HCT116 (cell line): Measurements from ENCODE around the gene ZBTB17. TPM values are rescaled to one million over a fixed set of nuclear protein-coding genes. Genes with fewer than 3 reads are reported as not detected.

Source experiments
- ATAC-seq: fragments of 200-7000 bp; cut with Tn5 transposase; 2 replicates; pipeline ENCODE4 v1.9.1; 2020; ENCODE audit warnings: mild to moderate bottlenecking, moderate library complexity
- BruUV-seq: library from RNA; stranded (reverse); fragments of 400-500 nt; replicated peaks from 2 replicates; lab custom pipeline; 2021; lab: Mats Ljungman, UMichigan
- CTCF ChIA-PET: fragments of 300-600 bp; sonication (Branson Sonifier 250); formaldehyde crosslinking; loops from one replicate; lab custom pipeline; 2021; ENCODE audit warnings: antibody characterized with exemption; lab: Charles Lee
- POLR2A ChIA-PET: fragments of 300-600, 350-600 bp; sonication (Branson Sonifier 250); formaldehyde crosslinking; loops from one replicate; lab custom pipeline; 2021; ENCODE audit warnings: antibody characterized with exemption; lab: Charles Lee
- RAD21 ChIA-PET, 2 experiments: fragments of 300-600 bp; sonication (Branson Sonifier 250); formaldehyde crosslinking; loops; one replicate each; lab custom pipeline; 2023; ENCODE audit warnings: low total read pairs in 2 of 2; ENCODE audit not compliant: uncharacterized antibody in 2 of 2, unreplicated experiment in 2 of 2, low non-redundant PET in 1 of 2; lab: Charles Lee
- DNase-seq: peaks from one replicate; pipeline ENCODE4 v3.0.0-alpha.2; 2010; ENCODE audit warnings: low read depth, low spot score
- H2AFZ ChIP-seq: fragments of 200-600 bp; shearing (Covaris generic), sonication (generic); 2 replicates; pipeline ENCODE4 v1.6.1; 2017; ENCODE audit warnings: low read depth, mixed run types, mixed read lengths, antibody characterized with exemption, low read length; ENCODE audit not compliant: poor library complexity, severe bottlenecking
- H3K27ac ChIP-seq: 2 replicates; pipeline ENCODE4 v1.5.1; 2012; ENCODE audit warnings: low read depth, low read length
- H3K27me3 ChIP-seq: fragments of 200-600 bp; sonication (generic); 2 replicates; pipeline ENCODE4 v1.6.1; 2016; ENCODE audit warnings: mixed run types, low read length, mixed read lengths; ENCODE audit not compliant: insufficient read depth
- H3K36me3 ChIP-seq, 2 experiments: fragments of 200-500 bp in 1 of 2; fragments of 200-600 bp in 1 of 2; sonication (Bioruptor generic) in 1 of 2; sonication (generic) in 1 of 2; 2 replicates each; pipeline versions ENCODE4 v1.5.1 to v1.6.1; 2014 to 2016; ENCODE audit warnings: low read length in 2 of 2, inconsistent platforms in 1 of 2, mixed read lengths in 1 of 2, mixed run types in 1 of 2; ENCODE audit not compliant: insufficient read depth in 2 of 2, control insufficient read depth in 1 of 2
- H3K4me1 ChIP-seq, 2 experiments: fragments of 200-600 bp in 1 of 2; sonication (generic) in 1 of 2; 2 replicates each; pipeline versions ENCODE4 v1.5.1 to v1.6.1; 2012 to 2017; ENCODE audit warnings: low read length in 2 of 2, inconsistent platforms in 1 of 2, mild to moderate bottlenecking in 1 of 2, mixed read lengths in 1 of 2, mixed run types in 1 of 2, moderate library complexity in 1 of 2; ENCODE audit not compliant: insufficient read depth in 2 of 2, control insufficient read depth in 1 of 2
- H3K4me2 ChIP-seq: fragments of 200-600 bp; sonication (generic); 2 replicates; pipeline ENCODE4 v1.6.1; 2017; ENCODE audit warnings: mixed run types, low read length, mixed read lengths
- H3K4me3 ChIP-seq, 2 experiments: fragments of 200-600 bp in 1 of 2; sonication (generic) in 1 of 2; replicated peaks in 1 of 2; 2 replicates each; pipeline ENCODE4 v1.5.1; 2011 to 2016; ENCODE audit warnings: low read length in 2 of 2, control low read depth in 1 of 2, low read depth in 1 of 2, mild to moderate bottlenecking in 1 of 2, mixed read lengths in 1 of 2, mixed run types in 1 of 2
- H3K79me2 ChIP-seq: fragments of 200-600 bp; sonication (generic); 2 replicates; pipeline ENCODE4 v1.6.1; 2017; ENCODE audit warnings: mild to moderate bottlenecking, mixed run types, low read length, moderate library complexity, mixed read lengths; ENCODE audit not compliant: insufficient read depth
- H3K9ac ChIP-seq: fragments of 200-600 bp; sonication (generic); 2 replicates; pipeline ENCODE4 v1.6.1; 2016; ENCODE audit warnings: low read length, mixed read lengths
- H3K9me2 ChIP-seq: fragments of 200-600 bp; sonication (generic), shearing (Covaris generic); 2 replicates; pipeline ENCODE4 v1.6.1; 2017; ENCODE audit warnings: mixed run types, mild to moderate bottlenecking, moderate library complexity; ENCODE audit not compliant: insufficient read depth
- H3K9me3 ChIP-seq, 2 experiments: fragments of 200-500 bp in 1 of 2; fragments of 200-600 bp in 1 of 2; sonication (Bioruptor generic) in 1 of 2; sonication (generic) in 1 of 2; 2 replicates each; pipeline ENCODE4 v1.6.1; 2014 to 2017; ENCODE audit warnings: low read length in 2 of 2, mixed read lengths in 2 of 2, inconsistent platforms in 1 of 2, low read depth in 1 of 2, mild to moderate bottlenecking in 1 of 2, mixed run types in 1 of 2, moderate library complexity in 1 of 2; ENCODE audit not compliant: control insufficient read depth in 1 of 2, insufficient read depth in 1 of 2
- H4K20me1 ChIP-seq: fragments of 200-600 bp; sonication (generic), shearing (Covaris generic); 2 replicates; pipeline ENCODE4 v1.6.1; 2017; ENCODE audit warnings: mixed run types, mild to moderate bottlenecking, moderate library complexity; ENCODE audit not compliant: insufficient read depth
- EZH2 ChIP-seq: fragments of 200-600 bp; sonication (generic); IDR thresholded peaks from 2 replicates; pipeline ENCODE4 v1.6.1; 2017; ENCODE audit warnings: antibody characterized with exemption, mixed run types
- JUND ChIP-seq: IDR thresholded peaks from 2 replicates; pipeline ENCODE4 v1.6.1; 2012
- MAX ChIP-seq: IDR thresholded peaks from 2 replicates; pipeline ENCODE4 v1.6.1; 2012
- POLR2A ChIP-seq: IDR thresholded peaks from 2 replicates; pipeline ENCODE4 v1.7.0; 2011; ENCODE audit warnings: borderline replicate concordance; ENCODE audit not compliant: insufficient read depth, insufficient read length; ENCODE audit errors: extremely low read depth
- POLR2AphosphoS5 ChIP-seq: IDR thresholded peaks from 2 replicates; pipeline ENCODE4 v1.6.1; 2011; ENCODE audit warnings: mild to moderate bottlenecking, low read depth, low read length, moderate library complexity
- RAD21 ChIP-seq: IDR thresholded peaks from 2 replicates; pipeline ENCODE4 v1.6.1; 2012; ENCODE audit warnings: low read depth, mild to moderate bottlenecking
- SIN3A ChIP-seq: IDR thresholded peaks from 2 replicates; pipeline ENCODE4 v1.6.1; 2012; ENCODE audit warnings: low read depth
- TCF7L2 ChIP-seq: IDR thresholded peaks from 2 replicates; pipeline ENCODE4 v1.7.0; 2011; ENCODE audit warnings: borderline replicate concordance, inconsistent platforms; ENCODE audit not compliant: insufficient read depth, insufficient read length; ENCODE audit errors: extremely low read depth
- YY1 ChIP-seq: IDR thresholded peaks from 2 replicates; pipeline ENCODE4 v1.6.1; 2011; ENCODE audit warnings: low read length, low read depth, moderate library complexity, mild to moderate bottlenecking; ENCODE audit not compliant: insufficient replicate concordance; ENCODE audit errors: extremely low read depth
- ZFX ChIP-seq: fragments of 450-650 bp; IDR thresholded peaks from 2 replicates; pipeline ENCODE4 v1.6.1; 2017
- ZNF274 ChIP-seq: fragments of 200-500 bp; sonication (Bioruptor generic); IDR thresholded peaks from 2 replicates; pipeline ENCODE4 v1.6.1; 2014; ENCODE audit warnings: mild to moderate bottlenecking, low read depth, low read length, inconsistent platforms
- intact Hi-C: fragments of 100-400 bp; cut with micrococcal nuclease; formaldehyde crosslinking; loops from 2 replicates; pipeline ENCODE4 v1.10.0; 2022
- total RNA-seq: library from RNA; stranded (reverse); gene quantifications from one replicate; pipeline ENCODE4 v1.2.1, GENCODE V29; 2021; ENCODE audit not compliant: unreplicated experiment
- TF ChIP-seq, protein P1 (sequence below): IDR thresholded peaks from 2 replicates; pipeline ENCODE4 v1.6.1; 2012
- TF ChIP-seq, protein P2 (sequence below), 3 experiments: fragments of 200-600 bp in 1 of 3; sonication (generic) in 1 of 3; IDR thresholded peaks in 2 of 3; conservative IDR thresholded peaks in 1 of 3; 2 replicates each; pipeline ENCODE4 v1.5.1; 2012 to 2017; ENCODE audit warnings: low read depth in 2 of 3, low read length in 2 of 3, antibody characterized with exemption in 1 of 3, borderline replicate concordance in 1 of 3, control low read depth in 1 of 3, mild to moderate bottlenecking in 1 of 3, mixed read lengths in 1 of 3, mixed run types in 1 of 3, moderate library complexity in 1 of 3; ENCODE audit not compliant: insufficient read depth in 1 of 3

ZBTB17 gene
- total RNA-seq, 1 experiment from 2014 or later, result 31.6 TPM

DNA sequence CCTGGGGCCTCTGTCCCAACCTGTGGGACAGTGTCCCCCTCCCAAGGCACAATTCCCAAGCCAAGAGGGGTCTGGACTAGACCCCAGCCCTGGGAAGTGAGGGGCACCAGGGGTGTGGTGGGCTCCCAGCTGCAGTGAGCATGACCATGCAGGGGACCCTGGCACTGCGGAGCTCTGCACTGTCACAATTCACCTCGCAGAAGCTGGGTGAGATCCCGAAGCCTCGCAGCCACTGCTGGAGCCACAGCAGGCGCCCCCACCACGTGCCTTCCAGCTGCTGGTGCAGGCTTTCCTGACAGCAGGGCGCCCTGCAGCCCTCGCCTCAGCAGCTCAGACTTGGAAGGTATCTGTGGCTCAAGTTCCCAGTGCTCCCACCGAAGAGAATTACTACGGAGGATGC is 18.2 kb upstream of the ZBTB17 start:
- POLR2A ChIA-PET, result no interaction called here
- Histone ChIP-seq H3K36me3 (no peaks in the 10 kb centered on the region), H3K9me2 (no peaks in the 10 kb centered on the region), H3K27ac (no peak overlapping the region), H3K27me3 (no peaks in the 10 kb centered on the region), H3K79me2 (no peaks in the 10 kb centered on the region), H3K4me3 (no peak overlapping the region), H3K4me2 (no peak overlapping the region), H3K9ac (no peak overlapping the region), H3K4me1 (no peaks in the 10 kb centered on the region), H4K20me1 (no peaks in the 10 kb centered on the region), H2AFZ (no peak overlapping the region), H3K9me3 (no peaks in the 10 kb centered on the region)
- no peak for ATAC-seq
- CTCF ChIA-PET, result interaction anchor here (0.9 to 1.8 kb wide), 5 partner anchors 9 to 200 kb away, joined by 3 to 10 read pairs (median 4); no protein-coding TSS in a partner anchor
- no TSS peak for BruUV-seq
- RAD21 ChIA-PET, result interaction anchor here in 1 of 2 experiments (1.3 kb wide), 1 partner anchor 202 kb away, joined by 4 read pairs; no protein-coding TSS in a partner anchor
- no peak for DNase-seq
- intact Hi-C loops, result loop anchor here (1.0 to 5.0 kb wide), 4 partner anchors 179 to 402 kb away; no protein-coding TSS in a partner anchor
- TF ChIP-seq YY1 (no peak), RAD21 (no peak), MAX (no peak), EZH2 (no peak), JUND (no peak)

GRCh38 chr1:15993666-15994065 is 17.8 kb upstream of the ZBTB17 start:
- Histone ChIP-seq H2AFZ (no peak overlapping the region), H3K27ac (no peak overlapping the region; the same call in 1 of the 2 replicates), H3K9me3 (no peaks in the 10 kb centered on the region), H3K4me3 (no peak overlapping the region), H4K20me1 (no peaks in the 10 kb centered on the region), H3K9me2 (no peaks in the 10 kb centered on the region), H3K36me3 (no peaks in the 10 kb centered on the region), H3K27me3 (no peaks in the 10 kb centered on the region), H3K9ac (no peak overlapping the region), H3K4me2 (no peak overlapping the region), H3K4me1 (no peaks in the 10 kb centered on the region), H3K79me2 (no peaks in the 10 kb centered on the region)
- POLR2A ChIA-PET, result no interaction called here
- TF ChIP-seq JUND, result no peak
- no peak for TF ChIP-seq POLR2AphosphoS5
- no peak for TF ChIP-seq TCF7L2
- no peak for TF ChIP-seq EZH2
- TF ChIP-seq POLR2A, result no peak
- TF ChIP-seq ZNF274, result no peak
- TF ChIP-seq RAD21, result no peak
- TF ChIP-seq, protein P1, sequence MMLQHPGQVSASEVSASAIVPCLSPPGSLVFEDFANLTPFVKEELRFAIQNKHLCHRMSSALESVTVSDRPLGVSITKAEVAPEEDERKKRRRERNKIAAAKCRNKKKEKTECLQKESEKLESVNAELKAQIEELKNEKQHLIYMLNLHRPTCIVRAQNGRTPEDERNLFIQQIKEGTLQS, result no peak
- TF ChIP-seq, protein P2, sequence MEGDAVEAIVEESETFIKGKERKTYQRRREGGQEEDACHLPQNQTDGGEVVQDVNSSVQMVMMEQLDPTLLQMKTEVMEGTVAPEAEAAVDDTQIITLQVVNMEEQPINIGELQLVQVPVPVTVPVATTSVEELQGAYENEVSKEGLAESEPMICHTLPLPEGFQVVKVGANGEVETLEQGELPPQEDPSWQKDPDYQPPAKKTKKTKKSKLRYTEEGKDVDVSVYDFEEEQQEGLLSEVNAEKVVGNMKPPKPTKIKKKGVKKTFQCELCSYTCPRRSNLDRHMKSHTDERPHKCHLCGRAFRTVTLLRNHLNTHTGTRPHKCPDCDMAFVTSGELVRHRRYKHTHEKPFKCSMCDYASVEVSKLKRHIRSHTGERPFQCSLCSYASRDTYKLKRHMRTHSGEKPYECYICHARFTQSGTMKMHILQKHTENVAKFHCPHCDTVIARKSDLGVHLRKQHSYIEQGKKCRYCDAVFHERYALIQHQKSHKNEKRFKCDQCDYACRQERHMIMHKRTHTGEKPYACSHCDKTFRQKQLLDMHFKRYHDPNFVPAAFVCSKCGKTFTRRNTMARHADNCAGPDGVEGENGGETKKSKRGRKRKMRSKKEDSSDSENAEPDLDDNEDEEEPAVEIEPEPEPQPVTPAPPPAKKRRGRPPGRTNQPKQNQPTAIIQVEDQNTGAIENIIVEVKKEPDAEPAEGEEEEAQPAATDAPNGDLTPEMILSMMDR (IDR thresholded peaks at IDR 0.05 in 2 of 3, conservative IDR thresholded peaks at IDR 0.05 in 1 of 3; ENCODE audit: borderline replicate concordance in 1 of 3, insufficient read depth in 1 of 3, low read depth in 2 of 3, low read length in 2 of 3), result no peak
- TF ChIP-seq ZFX, result no peak
- TF ChIP-seq SIN3A, result no peak
- TF ChIP-seq MAX, result no peak
- RAD21 ChIA-PET, result no interaction called here
- BruUV-seq, result no TSS peak
- CTCF ChIA-PET, result interaction anchor here (0.9 to 1.8 kb wide), 3 partner anchors 9 to 190 kb away, joined by 3 to 7 read pairs (median 3); no protein-coding TSS in a partner anchor
- ATAC-seq (no peak), DNase-seq (no peak)
- intact Hi-C loops, result loop anchor here (1.0 to 5.0 kb wide), 4 partner anchors 178 to 401 kb away; no protein-coding TSS in a partner anchor
